Heart left ventricle (tissue), 13 donors: ENCODE results near the gene SBNO2.

ENCODE experiments used
- CTCF ChIP-seq, 12 donors: fragments of 200-600 bp; sonication (generic) in 4 of 12; IDR thresholded peaks; one replicate each; pipeline versions ENCODE4 v1.5.0 to v1.8.0; 2018 to 2022; ENCODE audit warnings: antibody characterized with exemption in 12 of 12, mild to moderate bottlenecking in 5 of 12
- POLR2A ChIP-seq, 2 donors: fragments of 450-650 bp; IDR thresholded peaks; one replicate each; pipeline ENCODE4 v1.6.1; 2017; ENCODE audit warnings: antibody characterized with exemption in 2 of 2, mild to moderate bottlenecking in 2 of 2, moderate library complexity in 2 of 2
- donor health status: ischemic (EF 13 %, LVEDD 7.1; RV severe dilation, severe dysfunction).
- donor health status: DM: no; HTN: yes; CAD: no.
- donor health status: DM: no; HTN: no; CAD: no.
- donor health status: ischemic (EF 25% LVEDD 6.9; RV normal size, moderate dysfunction).
- donor health status: ischemic (EF 25% LVEDD 5.7; RV mildly dilated, moderate dysfunction).
- donor health status: ischemic (EF 35%, LVEDD 5.7; RV mildly dilated, moderate dysfunction).
- donor health status: nonischemic (EF 11% LVEDD 7.7; RV severe dilation, severe dysfunction).
- donor health status: DM: yes; HTN: yes; CAD: no.
- donor health status: PGD.
- donor health status: ischemic (EF 29% LVEDD 5.4; RV normal size, mild dysfunction).
- donor health status: nonischemic (EF 23%, LVEDD 6.1; RV moderate dilation, normal function).

DNA sequence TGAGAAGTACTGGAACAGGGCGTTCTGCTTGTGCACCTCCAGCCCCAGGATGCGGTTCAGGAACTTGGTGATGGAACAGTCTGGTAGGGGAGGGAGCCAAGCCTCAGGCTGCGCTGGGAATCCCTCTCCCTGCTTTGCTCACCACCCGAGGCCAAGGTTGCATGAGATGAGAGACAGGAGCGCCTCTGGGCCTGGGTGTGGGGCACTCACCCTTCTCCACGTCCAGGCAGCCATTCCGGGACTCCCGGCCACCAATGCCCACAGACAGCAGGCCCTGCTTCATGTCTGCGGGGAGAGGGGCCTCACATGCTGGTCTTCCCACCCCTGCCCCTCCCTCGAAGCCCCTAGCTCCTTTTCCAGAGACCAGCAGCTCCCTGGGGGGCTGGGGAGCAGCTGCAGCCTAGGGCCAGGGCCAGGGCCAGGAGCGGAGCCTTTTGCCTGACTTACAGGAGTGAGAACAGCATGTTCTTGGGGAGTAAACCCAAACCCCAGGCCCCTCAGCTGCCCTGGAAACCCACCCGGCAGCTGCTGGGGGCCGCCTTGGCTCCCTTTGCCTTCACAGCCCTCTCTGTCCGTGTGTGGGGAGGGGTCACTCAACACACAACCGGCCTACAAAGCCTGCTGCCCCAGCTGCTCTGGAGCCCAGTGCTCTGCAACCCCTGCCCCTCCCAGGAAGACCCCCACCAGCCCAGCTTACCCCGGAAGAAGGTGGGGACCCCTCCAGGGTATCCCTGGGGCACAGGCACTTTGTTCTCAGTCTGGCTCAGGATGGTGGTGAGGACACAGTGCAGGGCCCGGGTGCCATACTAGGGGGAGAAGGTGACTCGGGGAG lies 63.0 kb downstream of the SBNO2 start:
- TF ChIP-seq POLR2A (IDR thresholded peaks at IDR 0.05) (no peak), CTCF (IDR thresholded peaks at IDR 0.05) (no peak)
